Hepatocyte (in vitro differentiated cells): ENCODE measurements around the gene FAM107A. TPM values are rescaled to one million over a fixed set of nuclear protein-coding genes. Genes with fewer than 3 reads are reported as not detected.

Experiments
- DNase-seq: peaks from one replicate; pipeline ENCODE4 v3.0.0-alpha.2; 2016; ENCODE audit warnings: low spot score
- H2AFZ ChIP-seq: fragments of 200-600 bp; sonication (generic); 2 replicates; pipeline ENCODE4 v1.6.0; 2016; ENCODE audit warnings: antibody characterized with exemption, mild to moderate bottlenecking
- H3K27ac ChIP-seq: fragments of 200-600 bp; sonication (generic); 2 replicates; pipeline ENCODE4 v1.5.1; 2016; ENCODE audit warnings: mild to moderate bottlenecking
- H3K27me3 ChIP-seq: fragments of 200-600 bp; sonication (generic); 2 replicates; pipeline ENCODE4 v1.6.1; 2016
- H3K36me3 ChIP-seq: fragments of 200-600 bp; sonication (generic); replicated peaks from 2 replicates; pipeline ENCODE4 v1.5.1; 2016; ENCODE audit warnings: low read depth; ENCODE audit not compliant: insufficient read depth
- H3K4me1 ChIP-seq: fragments of 200-600 bp; sonication (generic); 2 replicates; pipeline ENCODE4 v1.5.1; 2016; ENCODE audit warnings: mild to moderate bottlenecking, moderate library complexity; ENCODE audit not compliant: insufficient read depth
- H3K4me2 ChIP-seq: fragments of 200-600 bp; sonication (generic); 2 replicates; pipeline ENCODE4 v1.6.0; 2016
- H3K4me3 ChIP-seq: fragments of 200-600 bp; sonication (generic); 2 replicates; pipeline ENCODE4 v1.5.1; 2016; ENCODE audit warnings: mild to moderate bottlenecking
- H3K79me2 ChIP-seq: fragments of 200-600 bp; sonication (generic); 2 replicates; pipeline ENCODE4 v1.6.0; 2017; ENCODE audit warnings: mild to moderate bottlenecking
- H3K9me2 ChIP-seq: fragments of 200-600 bp; sonication (generic); replicated peaks from 2 replicates; pipeline ENCODE4 v1.6.0; 2017; ENCODE audit warnings: mild to moderate bottlenecking; ENCODE audit not compliant: insufficient read depth
- H3K9me3 ChIP-seq: fragments of 200-600 bp; sonication (generic); 2 replicates; pipeline ENCODE4 v1.5.1; 2016; ENCODE audit warnings: low read depth, mild to moderate bottlenecking
- H4K20me1 ChIP-seq: fragments of 200-600 bp; sonication (generic); 2 replicates; pipeline ENCODE4 v1.6.0; 2016; ENCODE audit warnings: mild to moderate bottlenecking; ENCODE audit not compliant: insufficient read depth, poor library complexity, severe bottlenecking
- CTCF ChIP-seq: fragments of 200-600 bp; sonication (generic); IDR thresholded peaks from 2 replicates; pipeline ENCODE4 v1.5.1; 2016; ENCODE audit warnings: antibody characterized with exemption, mild to moderate bottlenecking; ENCODE audit not compliant: poor library complexity
- EZH2 ChIP-seq: fragments of 200-600 bp; sonication (generic); IDR thresholded peaks from 2 replicates; pipeline ENCODE4 v1.6.1; 2016; ENCODE audit warnings: antibody characterized with exemption, mild to moderate bottlenecking, borderline replicate concordance
- EZH2phosphoT487 ChIP-seq: fragments of 200-600 bp; sonication (generic); IDR thresholded peaks from one replicate; pipeline ENCODE4 v1.6.1; 2018; ENCODE audit warnings: antibody characterized with exemption, mild to moderate bottlenecking, low read depth, moderate library complexity; ENCODE audit not compliant: unreplicated experiment, severe bottlenecking
- WGBS: methylation state at CpG from one replicate; pipeline ENCODE4 v1.1.6; 2016; ENCODE audit warnings: low lambda C conversion rate; ENCODE audit errors: missing lambda C conversion rate; 5-methylcytosine and 5-hydroxymethylcytosine counted together
- polyA plus RNA-seq: library from polyadenylated mRNA; unstranded; fragments of >200 nt; fragmentation: Nextera tagmentation; extraction: Ambion mirVana; gene quantifications from 2 replicates; pipeline ENCODE4 v1.2.1, GENCODE V29; 2016
- total RNA-seq: library from RNA; depleted of rRNA; stranded (reverse); fragments of >200 nt; gene quantifications from 2 replicates; pipeline ENCODE4 v1.2.3, GENCODE V29; 2014

The FAM107A gene
- total and polyA plus RNA-seq, 2 experiments from 2014 or later, result 0.40 to 0.93 TPM

DNA sequence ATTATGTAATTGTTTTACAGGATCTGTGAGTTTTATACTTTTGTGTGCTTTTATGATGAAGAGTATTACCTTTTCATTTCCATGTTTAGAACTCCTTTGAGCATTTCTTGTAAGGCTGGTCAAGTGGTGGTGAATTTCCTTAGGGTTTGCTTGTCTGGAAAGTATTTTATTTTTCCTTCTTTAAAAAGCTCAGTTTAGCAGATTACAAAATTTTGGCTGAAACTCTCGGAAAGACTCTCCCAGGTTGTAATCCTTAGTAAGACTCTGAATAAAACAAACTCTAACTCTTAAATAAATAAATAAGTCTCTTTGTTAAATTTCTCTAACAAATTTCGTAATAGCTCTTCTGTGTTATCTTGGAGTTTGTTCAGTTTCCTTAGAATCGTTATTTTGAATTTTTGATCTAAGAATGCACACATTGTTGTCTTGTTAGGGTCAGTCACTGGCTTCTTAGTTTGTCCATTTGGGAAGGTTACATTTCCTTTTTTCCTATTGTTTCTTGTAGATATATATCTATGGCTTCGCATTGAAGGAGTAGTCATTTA lies 25.5 kb downstream of the FAM107A start:
- Histone ChIP-seq H3K9me3 (no peaks in the 10 kb centered on the region), H3K79me2 (no peaks in the 10 kb centered on the region), H3K4me1 (peaks cover 3% of the 10 kb centered on the region), H3K36me3 (no peaks in the 10 kb centered on the region), H3K27me3 (no peaks in the 10 kb centered on the region), H2AFZ (no peak overlapping the region), H4K20me1 (no peaks in the 10 kb centered on the region), H3K27ac (no peak overlapping the region), H3K4me2 (no peak overlapping the region), H3K9me2 (no peaks in the 10 kb centered on the region), H3K4me3 (no peak overlapping the region)
- DNase-seq, result no peak
- 87% methylated on average over 4 of the region's 4 CpGs for WGBS
- TF ChIP-seq CTCF, result no peak
- TF ChIP-seq EZH2phosphoT487, result no peak
- TF ChIP-seq EZH2, result no peak

DNA sequence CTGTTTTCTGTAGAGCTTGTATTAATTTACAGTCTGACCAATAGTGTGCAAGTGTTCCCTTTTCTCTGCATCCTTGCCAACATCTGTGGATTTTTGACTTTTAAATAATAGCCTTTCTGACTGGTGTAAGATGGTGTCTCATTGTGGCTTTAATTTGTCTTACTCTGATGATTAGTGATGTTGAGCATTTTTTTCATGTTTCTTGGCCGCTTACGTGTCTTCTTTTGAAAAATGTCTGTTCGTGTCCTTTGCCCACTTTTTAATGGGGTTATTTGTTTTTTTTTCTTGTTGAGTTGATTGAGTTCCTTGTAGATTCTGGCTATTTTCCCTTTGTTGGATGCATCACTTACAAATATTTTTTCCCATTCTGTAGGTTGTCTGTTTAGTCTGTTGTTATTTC lies 32.6 kb downstream of the FAM107A start:
- H3K36me3 ChIP-seq, result no peaks in the 10 kb centered on the region
- no peaks in the 10 kb centered on the region for H4K20me1 ChIP-seq
- H3K9me3 ChIP-seq, result no peaks in the 10 kb centered on the region
- no peak overlapping the region for H3K4me2 ChIP-seq
- no peak for DNase-seq
- H2AFZ ChIP-seq, result no peak overlapping the region
- no peaks in the 10 kb centered on the region for H3K4me1 ChIP-seq
- H3K27me3 ChIP-seq, result no peaks in the 10 kb centered on the region
- no peak for TF ChIP-seq CTCF
- no peak for TF ChIP-seq EZH2
- no peak for TF ChIP-seq EZH2phosphoT487
- no peaks in the 10 kb centered on the region for H3K79me2 ChIP-seq
- H3K9me2 ChIP-seq, result no peaks in the 10 kb centered on the region
- no peak overlapping the region for H3K4me3 ChIP-seq
- H3K27ac ChIP-seq, result no peak overlapping the region
- WGBS, result 99% methylated on average over 3 of the region's 3 CpGs

GRCh38 chr3:58540176-58540858 lies 36.9 kb downstream of the FAM107A start:
- Histone ChIP-seq H3K4me1 (peaks cover 29% of the 10 kb centered on the region), H4K20me1 (no peaks in the 10 kb centered on the region), H3K27me3 (no peaks in the 10 kb centered on the region), H3K9me3 (no peaks in the 10 kb centered on the region), H3K4me2 (no peak overlapping the region), H3K36me3 (no peaks in the 10 kb centered on the region), H2AFZ (no peak overlapping the region), H3K79me2 (no peaks in the 10 kb centered on the region), H3K9me2 (no peaks in the 10 kb centered on the region), H3K4me3 (no peak overlapping the region), H3K27ac (no peak overlapping the region)
- no peak for DNase-seq
- TF ChIP-seq CTCF (no peak), EZH2 (no peak), EZH2phosphoT487 (no peak)
- 87% methylated on average over 8 of the region's 8 CpGs for WGBS
